Measurements from ENCODE around the gene PLXNB2.
A peak's percentile ranks its signal among the peaks of the same experiment; 100 is the strongest.

The PLXNB2 gene, protein sequence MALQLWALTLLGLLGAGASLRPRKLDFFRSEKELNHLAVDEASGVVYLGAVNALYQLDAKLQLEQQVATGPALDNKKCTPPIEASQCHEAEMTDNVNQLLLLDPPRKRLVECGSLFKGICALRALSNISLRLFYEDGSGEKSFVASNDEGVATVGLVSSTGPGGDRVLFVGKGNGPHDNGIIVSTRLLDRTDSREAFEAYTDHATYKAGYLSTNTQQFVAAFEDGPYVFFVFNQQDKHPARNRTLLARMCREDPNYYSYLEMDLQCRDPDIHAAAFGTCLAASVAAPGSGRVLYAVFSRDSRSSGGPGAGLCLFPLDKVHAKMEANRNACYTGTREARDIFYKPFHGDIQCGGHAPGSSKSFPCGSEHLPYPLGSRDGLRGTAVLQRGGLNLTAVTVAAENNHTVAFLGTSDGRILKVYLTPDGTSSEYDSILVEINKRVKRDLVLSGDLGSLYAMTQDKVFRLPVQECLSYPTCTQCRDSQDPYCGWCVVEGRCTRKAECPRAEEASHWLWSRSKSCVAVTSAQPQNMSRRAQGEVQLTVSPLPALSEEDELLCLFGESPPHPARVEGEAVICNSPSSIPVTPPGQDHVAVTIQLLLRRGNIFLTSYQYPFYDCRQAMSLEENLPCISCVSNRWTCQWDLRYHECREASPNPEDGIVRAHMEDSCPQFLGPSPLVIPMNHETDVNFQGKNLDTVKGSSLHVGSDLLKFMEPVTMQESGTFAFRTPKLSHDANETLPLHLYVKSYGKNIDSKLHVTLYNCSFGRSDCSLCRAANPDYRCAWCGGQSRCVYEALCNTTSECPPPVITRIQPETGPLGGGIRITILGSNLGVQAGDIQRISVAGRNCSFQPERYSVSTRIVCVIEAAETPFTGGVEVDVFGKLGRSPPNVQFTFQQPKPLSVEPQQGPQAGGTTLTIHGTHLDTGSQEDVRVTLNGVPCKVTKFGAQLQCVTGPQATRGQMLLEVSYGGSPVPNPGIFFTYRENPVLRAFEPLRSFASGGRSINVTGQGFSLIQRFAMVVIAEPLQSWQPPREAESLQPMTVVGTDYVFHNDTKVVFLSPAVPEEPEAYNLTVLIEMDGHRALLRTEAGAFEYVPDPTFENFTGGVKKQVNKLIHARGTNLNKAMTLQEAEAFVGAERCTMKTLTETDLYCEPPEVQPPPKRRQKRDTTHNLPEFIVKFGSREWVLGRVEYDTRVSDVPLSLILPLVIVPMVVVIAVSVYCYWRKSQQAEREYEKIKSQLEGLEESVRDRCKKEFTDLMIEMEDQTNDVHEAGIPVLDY (N-terminal part only)

DNA sequence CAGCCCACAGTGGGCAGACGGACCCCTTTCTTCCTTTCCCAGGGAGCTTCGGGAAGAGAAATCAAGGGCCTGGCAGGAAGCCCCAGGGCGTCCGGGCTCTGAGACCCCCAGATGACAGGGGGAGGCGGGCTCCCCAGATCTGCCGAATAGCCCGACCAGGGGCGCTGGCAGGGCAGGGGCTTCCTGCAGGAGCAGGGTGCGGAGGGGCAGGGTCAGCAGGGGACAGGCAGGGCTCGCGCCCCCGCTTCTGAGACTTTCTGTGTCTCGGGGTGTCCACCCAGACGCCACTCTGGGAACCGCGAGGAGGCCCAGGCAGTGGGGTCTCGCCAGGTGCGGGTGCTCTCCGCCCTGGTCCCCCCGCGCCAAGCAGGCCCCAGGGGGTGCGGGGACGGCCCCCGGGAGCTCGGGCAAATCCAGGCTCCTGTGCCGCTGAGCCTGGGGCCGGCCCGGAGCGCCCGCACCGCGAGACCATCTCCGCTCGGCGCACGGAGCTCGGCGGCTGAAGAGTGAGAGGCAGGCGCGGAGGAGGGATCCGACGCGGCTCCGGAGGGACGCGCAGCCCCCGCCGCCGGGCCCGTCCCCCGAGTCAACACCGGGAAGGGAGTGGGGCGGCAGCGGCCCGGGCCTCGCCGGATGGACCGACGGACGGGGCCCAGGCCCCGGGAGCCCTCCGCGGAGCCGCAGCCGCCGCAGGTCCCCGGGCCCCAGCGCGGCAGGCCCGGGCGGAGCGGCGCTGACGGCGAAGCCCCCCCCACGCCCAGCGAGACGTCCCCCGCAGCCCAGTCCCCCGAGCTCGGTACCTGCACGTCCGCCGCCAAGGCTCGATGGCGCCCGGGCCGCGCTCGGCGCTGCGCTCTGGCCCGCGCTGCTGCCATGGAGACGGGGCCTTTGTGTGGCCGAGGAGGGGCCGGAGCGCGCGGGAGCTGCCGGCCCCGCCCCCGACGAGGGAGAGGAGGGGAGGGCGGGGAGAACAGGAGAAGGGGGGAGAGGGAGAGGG is at the start of gene PLXNB2:
PLXNB2 (minus strand) TSS at position 894 of the 997 bp plus-strand sequence. CDS start 17,062 bp downstream, outside the sequence.
- Mint-ChIP-seq H3K27me3 (peaks cover 77% of the 10 kb centered on the region), H3K4me3 (no peak within 1 kb of the TSS), H3K36me3 (no peaks in the 10 kb centered on the region), H3K27ac (no peak within 1 kb of the TSS), H3K4me1 (peaks cover 21% of the 10 kb centered on the region), H3K9me3 (no peaks in the 10 kb centered on the region)
- CTCF ChIA-PET = interaction anchor here (0.9 kb wide), 2 partner anchors 21 to 31 kb away, joined by 3 read pairs; no protein-coding TSS in a partner anchor
- peak; percentile 48 for DNase-seq

DNA sequence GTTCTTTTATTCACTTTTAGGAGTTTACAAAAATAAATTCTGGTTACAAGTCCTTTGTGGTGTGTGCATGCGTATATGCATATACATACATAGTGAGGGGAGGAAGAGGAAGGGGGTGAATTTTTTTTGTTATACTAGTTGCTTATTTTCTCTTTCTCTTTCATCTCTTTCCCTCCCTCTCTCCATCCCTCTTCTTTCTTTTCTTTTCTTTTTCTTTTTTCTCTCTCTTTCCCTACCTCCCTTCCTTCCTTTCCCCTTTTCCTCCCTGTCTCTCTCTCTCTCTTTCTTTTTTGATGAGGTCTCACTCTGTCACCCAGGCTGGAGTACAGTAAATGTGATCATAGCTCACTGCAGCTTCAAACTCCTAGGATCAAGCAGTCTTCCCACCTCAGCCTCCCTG is 49.8 kb upstream of the PLXNB2 start:
- CTCF ChIA-PET = no interaction called here
- Mint-ChIP-seq H3K27ac (no peak overlapping the region), H3K4me1 (peaks cover 25% of the 10 kb centered on the region)

DNA sequence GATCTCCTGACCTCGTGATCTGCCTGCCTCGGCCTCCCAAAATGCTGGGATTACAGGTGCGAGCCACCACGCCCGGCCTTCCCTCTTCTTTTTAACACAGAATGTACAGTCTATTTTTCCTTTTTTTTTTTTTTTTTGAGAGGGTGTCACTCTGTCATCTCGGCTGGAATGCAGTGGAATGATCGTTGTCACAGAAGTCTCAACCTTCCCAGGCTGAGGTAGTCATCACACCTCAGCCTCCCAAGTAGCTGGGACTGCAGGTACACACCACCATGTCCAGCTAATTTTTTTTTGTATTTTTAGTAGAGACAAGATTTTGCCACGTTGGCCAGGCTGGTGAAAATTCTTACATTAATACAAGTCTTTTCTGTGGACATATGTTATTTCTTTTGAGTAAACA is 48.7 kb upstream of the PLXNB2 start:
- Mint-ChIP-seq H3K4me3 (no peak overlapping the region), H3K4me1 (peaks cover 18% of the 10 kb centered on the region), H3K27ac (no peak overlapping the region)

More for the DNA sequence above, 49.8 kb upstream of the PLXNB2 start:
- Mint-ChIP-seq H3K36me3 (peaks cover 33% of the 10 kb centered on the region), H3K4me3 (no peak overlapping the region), H3K9me3 (no peaks in the 10 kb centered on the region), H3K27me3 (no peaks in the 10 kb centered on the region)
- DNase-seq = no peak

DNA sequence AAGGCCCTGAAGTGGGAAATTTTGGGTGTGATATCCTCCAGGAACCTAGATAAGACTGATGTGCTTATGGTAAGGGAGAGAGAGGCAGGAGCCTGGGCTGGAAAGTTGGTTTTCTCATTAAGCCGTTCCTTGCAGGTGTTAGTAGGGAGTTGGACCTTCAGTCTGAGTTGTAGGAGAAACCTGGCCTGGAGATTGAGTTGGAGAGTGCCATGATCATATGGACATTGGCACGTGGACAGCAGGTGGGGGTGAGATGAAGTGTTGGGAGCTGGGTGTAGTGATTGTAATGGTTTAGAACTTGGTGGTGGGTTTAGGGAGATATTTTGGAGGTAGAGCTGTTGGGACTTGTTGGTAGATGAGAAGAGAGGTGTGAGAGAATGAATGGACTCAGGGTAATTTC is 40.6 kb upstream of the PLXNB2 start:
- Mint-ChIP-seq H3K27ac (no peak overlapping the region), H3K9me3 (no peaks in the 10 kb centered on the region), H3K27me3 (no peaks in the 10 kb centered on the region), H3K4me3 (no peak overlapping the region), H3K36me3 (peaks cover 6% of the 10 kb centered on the region), H3K4me1 (no peaks in the 10 kb centered on the region)
- CTCF ChIA-PET = no interaction called here
- no peak for DNase-seq

More for the DNA sequence above, 48.7 kb upstream of the PLXNB2 start:
- Mint-ChIP-seq H3K36me3 (peaks cover 27% of the 10 kb centered on the region), H3K9me3 (no peaks in the 10 kb centered on the region), H3K27me3 (no peaks in the 10 kb centered on the region)
- no peak for DNase-seq
- CTCF ChIA-PET = no interaction called here

DNA sequence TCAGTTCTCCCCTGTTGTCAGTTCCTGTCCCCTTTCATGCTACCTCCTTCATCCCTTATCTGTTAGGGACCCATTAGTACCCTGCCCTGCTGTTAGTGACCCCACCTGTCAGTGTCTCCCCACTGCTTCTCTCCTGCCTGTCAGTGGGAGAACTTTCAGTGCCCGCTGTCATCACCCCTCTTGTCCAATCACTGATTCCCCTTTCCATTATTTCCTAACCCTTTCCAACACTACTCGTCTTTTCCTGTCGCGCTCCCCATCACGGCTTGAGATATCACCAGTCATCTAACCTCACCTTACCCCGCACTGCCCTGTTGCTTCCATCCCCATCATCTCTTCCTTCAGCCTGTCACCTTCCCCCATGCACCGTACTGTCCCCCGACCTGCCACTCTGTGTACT is 39.7 kb upstream of the PLXNB2 start:
- DNase-seq = no peak
- Mint-ChIP-seq H3K36me3 (peaks cover 1% of the 10 kb centered on the region), H3K4me1 (peaks cover 5% of the 10 kb centered on the region), H3K9me3 (no peaks in the 10 kb centered on the region), H3K27me3 (no peaks in the 10 kb centered on the region), H3K4me3 (no peak overlapping the region), H3K27ac (no peak overlapping the region)
- CTCF ChIA-PET = no interaction called here

DNA sequence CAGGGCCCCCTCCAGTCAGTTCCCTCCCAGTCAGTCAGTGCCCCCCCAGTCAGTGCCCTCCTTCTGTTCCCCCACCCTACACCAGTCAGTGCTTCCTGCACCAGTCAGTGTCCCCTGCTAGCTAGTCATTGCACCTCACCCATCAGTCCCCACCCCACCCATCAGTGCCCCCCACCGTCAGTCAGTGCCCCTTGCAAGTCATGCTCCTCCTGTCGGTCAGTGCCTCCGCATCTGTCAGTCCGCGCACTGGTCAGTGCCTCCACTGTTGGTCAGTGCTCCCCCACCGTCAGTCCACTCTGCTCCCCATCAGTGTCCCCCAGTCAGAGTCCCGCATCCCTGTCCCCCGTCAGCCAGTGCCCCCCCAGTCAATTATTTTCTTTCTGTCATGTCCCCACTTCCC is 39.0 kb upstream of the PLXNB2 start:
- no peak overlapping the region for H3K27ac Mint-ChIP-seq

DNA sequence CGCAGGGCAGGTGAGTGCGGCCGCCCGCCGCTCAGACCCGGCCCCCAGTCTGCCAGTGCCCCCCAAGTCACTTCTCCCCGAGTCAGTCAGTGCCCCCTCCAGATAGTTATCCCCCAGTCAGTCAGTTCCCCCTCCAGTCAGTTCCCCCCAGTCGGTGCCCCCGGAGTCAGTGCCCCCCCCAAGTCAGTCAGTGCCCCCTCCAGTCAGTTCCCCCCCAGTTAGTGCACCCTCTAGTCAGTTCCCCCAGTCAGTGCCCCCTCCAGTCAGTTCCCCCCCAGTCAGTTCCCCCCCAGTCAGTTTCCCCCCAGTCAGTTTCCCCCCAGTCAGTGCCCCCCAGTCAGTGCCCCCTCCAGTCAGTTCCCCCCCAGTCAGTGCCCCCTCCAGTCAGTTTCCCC is 36.1 kb upstream of the PLXNB2 start:
- DNase-seq = no peak
- peaks cover 14% of the 10 kb centered on the region for H3K4me1 Mint-ChIP-seq
- no peaks in the 10 kb centered on the region for H3K36me3 Mint-ChIP-seq
- no peaks in the 10 kb centered on the region for H3K27me3 Mint-ChIP-seq
- CTCF ChIA-PET = interaction anchor here (0.6 kb wide), 1 partner anchor 153 kb away, joined by 4 read pairs; no protein-coding TSS in a partner anchor
- no peak overlapping the region for H3K27ac Mint-ChIP-seq
- no peaks in the 10 kb centered on the region for H3K9me3 Mint-ChIP-seq
- peak overlapping the region; percentile 38 for H3K4me3 Mint-ChIP-seq

More for the DNA sequence above, 39.0 kb upstream of the PLXNB2 start:
- Mint-ChIP-seq H3K9me3 (no peaks in the 10 kb centered on the region), H3K36me3 (peaks cover 1% of the 10 kb centered on the region), H3K4me3 (no peak overlapping the region), H3K4me1 (peaks cover 10% of the 10 kb centered on the region), H3K27me3 (no peaks in the 10 kb centered on the region)
- CTCF ChIA-PET = no interaction called here
- DNase-seq = no peak

DNA sequence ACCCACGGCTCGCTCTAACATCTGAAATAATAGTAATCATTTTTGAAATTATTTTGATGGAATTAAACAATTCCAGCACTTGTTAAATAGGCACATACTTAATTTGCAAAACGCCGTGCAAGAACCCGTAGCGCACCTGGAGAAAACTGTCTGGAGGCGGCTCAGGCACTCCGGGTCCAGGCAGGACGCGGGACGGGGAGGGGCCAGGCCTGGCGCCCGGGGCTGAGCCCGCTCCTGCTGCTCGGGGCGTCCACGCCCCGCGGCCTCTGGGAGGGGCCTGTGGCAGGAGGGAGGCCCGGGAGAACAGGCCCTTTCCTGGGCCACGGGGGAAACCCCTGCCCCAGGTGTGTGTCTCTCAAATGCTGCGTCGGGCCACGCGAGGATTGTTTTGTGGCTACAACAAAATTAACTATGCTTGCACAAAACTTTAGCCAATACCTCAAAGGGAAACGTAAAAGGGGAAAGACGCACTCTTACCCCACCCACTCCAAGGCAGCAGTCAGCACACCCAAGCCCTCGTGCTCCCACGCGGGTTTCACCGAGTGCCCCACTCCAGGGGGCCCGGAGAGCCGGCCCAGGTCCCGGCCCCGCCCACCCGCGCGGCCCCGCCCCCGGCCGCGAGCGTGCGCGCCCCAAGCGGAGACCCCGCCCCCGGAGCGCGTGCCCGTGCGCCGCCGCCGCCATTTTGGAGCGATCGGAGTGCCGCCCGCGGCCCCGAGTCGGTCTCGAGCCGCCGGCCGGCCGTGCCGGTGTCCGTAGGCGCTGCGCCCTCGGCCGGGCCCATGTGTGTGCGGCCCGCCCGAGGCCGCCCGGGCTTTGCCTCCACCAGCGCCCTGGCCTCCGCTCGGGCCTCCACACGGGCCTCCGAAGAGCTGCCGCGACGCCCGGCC is 35.5 kb upstream of the PLXNB2 start, which contains the start of gene PPP6R2:
PPP6R2 (plus strand) TSS at position 677 of the 890 bp plus-strand sequence. CDS start 50,582 bp downstream, outside the sequence.
- H3K4me3 Mint-ChIP-seq = peak within 1 kb of the TSS; percentile 76
- CTCF ChIA-PET = interaction anchor here (0.6 to 2.7 kb wide), 13 partner anchors 11 to 278 kb away, joined by 3 to 30 read pairs (median 5); partner anchors contain the start of genes DENND6B and HDAC10
- H3K9me3 Mint-ChIP-seq = no peaks in the 10 kb centered on the region
- H3K27me3 Mint-ChIP-seq = no peaks in the 10 kb centered on the region
- H3K4me1 Mint-ChIP-seq = peaks cover 14% of the 10 kb centered on the region
- H3K36me3 Mint-ChIP-seq = no peaks in the 10 kb centered on the region
- H3K27ac Mint-ChIP-seq = peak within 1 kb of the TSS; percentile 94
- peak; percentile 87 for DNase-seq

DNA sequence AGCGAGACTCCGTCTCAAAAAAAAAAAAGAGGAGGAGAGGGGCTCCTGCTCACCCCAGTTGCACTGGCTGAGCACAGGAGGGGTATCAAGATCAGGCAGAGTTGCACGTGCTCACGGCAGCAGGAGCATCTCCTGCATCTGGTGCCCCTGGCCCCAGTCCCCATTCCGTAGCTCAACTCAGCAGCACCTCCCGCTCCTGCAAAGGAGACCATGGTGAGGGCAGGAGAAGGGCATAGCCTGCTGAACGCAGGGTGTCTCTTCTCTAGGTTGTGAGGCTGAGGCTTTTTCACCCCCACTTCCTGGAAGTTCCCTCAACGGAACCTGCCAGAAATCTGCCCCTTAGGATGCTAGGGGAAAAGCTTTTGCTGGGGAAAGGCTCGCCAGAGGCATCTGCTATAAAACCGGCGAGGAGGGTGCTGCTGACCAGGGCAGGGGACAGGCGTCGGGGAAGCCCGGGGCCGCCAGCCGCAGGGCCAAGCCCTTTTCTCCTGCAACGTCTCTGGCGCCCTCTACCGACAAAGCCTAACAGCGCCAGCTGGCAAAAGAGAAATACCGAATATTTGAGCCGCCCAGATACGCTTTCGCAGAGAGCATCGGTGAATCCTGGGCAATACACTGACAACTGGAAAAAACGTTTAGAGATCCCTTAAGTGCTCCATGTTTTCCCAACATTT is 34.7 kb upstream of the PLXNB2 start:
- H3K36me3 Mint-ChIP-seq = no peaks in the 10 kb centered on the region
- peak overlapping the region; percentile 94 for H3K27ac Mint-ChIP-seq
- H3K4me3 Mint-ChIP-seq = peak overlapping the region; percentile 76
- H3K27me3 Mint-ChIP-seq = no peaks in the 10 kb centered on the region
- H3K4me1 Mint-ChIP-seq = peaks cover 14% of the 10 kb centered on the region
- CTCF ChIA-PET = interaction anchor here (0.8 to 2.7 kb wide), 15 partner anchors 10 to 279 kb away, joined by 3 to 30 read pairs (median 5); partner anchors contain the start of genes DENND6B and HDAC10
- DNase-seq = peak; percentile 93
- H3K9me3 Mint-ChIP-seq = no peaks in the 10 kb centered on the region

DNA sequence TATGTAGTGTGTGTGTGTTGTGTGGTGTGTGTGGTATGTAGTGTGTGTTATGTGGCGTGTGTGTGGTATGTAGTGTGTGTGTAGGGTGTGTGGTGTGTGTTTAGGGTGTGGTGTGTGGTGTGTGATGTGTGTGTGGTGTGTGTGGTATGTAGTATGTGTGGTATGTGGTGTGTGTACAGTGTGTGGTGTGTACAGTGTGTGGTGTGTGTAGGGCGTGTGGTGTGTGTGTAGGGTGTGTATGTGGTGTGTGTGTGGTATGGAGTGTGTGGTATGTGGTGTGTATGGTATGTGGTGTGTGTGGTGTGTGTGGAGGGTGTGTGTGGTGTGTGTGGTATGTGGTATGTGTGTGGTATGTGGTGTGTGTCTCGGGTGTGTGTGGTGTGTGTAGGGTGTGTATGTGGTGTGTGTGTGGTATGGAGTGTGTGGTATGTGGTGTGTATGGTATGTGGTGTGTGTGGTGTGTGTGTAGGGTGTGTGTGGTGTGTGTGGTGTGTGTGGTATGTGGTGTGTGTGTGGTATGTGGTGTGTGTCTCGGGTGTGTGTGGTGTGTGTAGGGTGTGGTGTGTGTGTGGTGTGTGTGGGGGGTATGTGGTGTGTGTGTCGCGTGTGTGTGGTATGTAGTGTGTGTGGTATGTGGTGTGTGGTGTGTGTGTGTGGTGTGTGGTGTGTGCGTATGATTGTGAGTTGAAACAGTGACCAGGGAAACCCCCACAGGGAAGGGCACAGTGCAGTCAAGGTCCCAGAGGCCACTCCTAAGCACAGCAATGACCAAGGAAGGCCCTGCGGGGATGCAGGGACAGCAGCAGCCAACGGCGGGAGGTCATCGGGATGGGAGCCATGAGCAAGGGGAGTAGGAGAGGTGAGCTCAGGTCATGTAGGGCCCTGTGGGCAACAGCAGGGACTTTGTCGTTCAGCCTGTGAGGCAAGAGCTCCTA is 32.8 kb upstream of the PLXNB2 start:
- H3K36me3 Mint-ChIP-seq = no peaks in the 10 kb centered on the region
- H3K9me3 Mint-ChIP-seq = no peaks in the 10 kb centered on the region
- CTCF ChIA-PET = interaction anchor here (0.9 to 2.7 kb wide), 5 partner anchors 18 to 99 kb away, joined by 4 to 30 read pairs (median 11); partner anchors contain the start of gene HDAC10
- H3K27ac Mint-ChIP-seq = no peak overlapping the region
- peak; percentile 43 for DNase-seq
- peaks cover 14% of the 10 kb centered on the region for H3K4me1 Mint-ChIP-seq
- no peaks in the 10 kb centered on the region for H3K27me3 Mint-ChIP-seq
- H3K4me3 Mint-ChIP-seq = no peak overlapping the region

Measured in activated naive CD4-positive, alpha-beta T cell treated with anti-CD3 and anti-CD28 coated beads, Interleukin-2, amount 10 ng/mL, durations not matched to agents 7 days and 5 days (primary cell).